Activated CD4-positive, alpha-beta T cell treated with anti-CD3 and anti-CD28 coated beads, Interleukin-2, amount 50 U/mL, for 4 hours (primary cell): Measurements from ENCODE around the gene NUB1.
A peak's percentile ranks its signal among the peaks of the same experiment; 100 is the strongest.

ENCODE experiments used
- DNase-seq, 2 experiments: peaks; one replicate each; pipeline ENCODE4 v3.0.0-alpha.2; 2020

NUB1 gene

GRCh38 chr7:151347200-151347599 lies 5.6 kb downstream of the NUB1 start:
- no peak for DNase-seq

- no peak for DNase-seq
These were observed 7.4 kb downstream of the NUB1 start for GRCh38 chr7:151348970-151349369.

- no peak for DNase-seq
These were observed 7.9 kb downstream of the NUB1 start for GRCh38 chr7:151349507-151349853.

GRCh38 chr7:151351027-151351426 lies 9.4 kb downstream of the NUB1 start:
- DNase-seq, result peak; percentile 23 to 29

- peak; percentile 18 to 24 for DNase-seq
These were observed 10.4 kb downstream of the NUB1 start for GRCh38 chr7:151351967-151352366.

- no peak for DNase-seq
These were observed 10.9 kb downstream of the NUB1 start for GRCh38 chr7:151352512-151352911.

GRCh38 chr7:151361193-151361959 lies 19.8 kb downstream of the NUB1 start:
- DNase-seq, result no peak

GRCh38 chr7:151363182-151363581 lies 21.6 kb downstream of the NUB1 start:
- no peak for DNase-seq

GRCh38 chr7:151366166-151366879 lies 24.7 kb downstream of the NUB1 start:
- no peak for DNase-seq

- DNase-seq, result no peak
These were observed 25.2 kb downstream of the NUB1 start for GRCh38 chr7:151366880-151367222.

- DNase-seq, result no peak
These were observed 25.7 kb downstream of the NUB1 start for GRCh38 chr7:151367284-151367683.

- DNase-seq, result peak; percentile 70
These were observed 26.5 kb downstream of the NUB1 start for GRCh38 chr7:151368136-151368571.

- DNase-seq, result no peak
These were observed 29.7 kb downstream of the NUB1 start for GRCh38 chr7:151371266-151371665.

GRCh38 chr7:151372612-151373265 lies 31.1 kb downstream of the NUB1 start:
- no peak for DNase-seq

GRCh38 chr7:151373599-151373998 lies 32.0 kb downstream of the NUB1 start:
- no peak for DNase-seq

GRCh38 chr7:151374139-151374538 lies 32.5 kb downstream of the NUB1 start:
- DNase-seq, result no peak

GRCh38 chr7:151374726-151375125 lies 33.1 kb downstream of the NUB1 start:
- DNase-seq, result no peak

GRCh38 chr7:151375530-151376217 lies 34.1 kb downstream of the NUB1 start:
- no peak for DNase-seq

- DNase-seq, result no peak
These were observed 34.7 kb downstream of the NUB1 start for GRCh38 chr7:151376218-151376902.

GRCh38 chr7:151377406-151377805 lies 35.8 kb downstream of the NUB1 start:
- DNase-seq, result no peak

GRCh38 chr7:151378011-151378410 lies 36.4 kb downstream of the NUB1 start:
- no peak for DNase-seq

- DNase-seq, result no peak
These were observed 37.0 kb downstream of the NUB1 start for GRCh38 chr7:151378496-151379192.
